DMS79 (cell line): ENCODE measurements around the gene GUCY2C.

Source experiments
- DNase-seq: peaks from one replicate; lab custom pipeline; 2025; lab: John Stamatoyannopoulos, UW

The GUCY2C gene

DNA sequence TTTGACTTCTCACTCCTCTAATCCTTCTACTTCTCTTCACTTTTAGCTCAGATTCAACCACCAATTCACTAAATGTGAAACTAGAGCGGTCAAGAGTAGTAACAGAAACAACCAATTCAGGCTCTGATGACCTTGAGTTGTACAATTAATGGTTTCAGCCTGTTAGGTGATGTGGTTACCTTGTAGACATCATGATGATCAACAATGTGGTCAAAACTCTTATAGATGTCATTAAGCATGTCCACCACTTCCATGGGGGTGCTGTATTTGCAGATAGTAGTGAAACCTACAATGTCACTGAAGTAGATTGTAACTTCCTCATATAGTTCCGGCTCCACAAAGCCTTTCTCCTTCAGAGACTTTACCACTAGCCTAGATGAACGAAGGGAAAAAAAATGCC is 74.6 kb downstream of the GUCY2C start:
- DNase-seq = no peak

- DNase-seq = no peak
Measured at GRCh38 chr12:14619741-14620501, 76.5 kb downstream of the GUCY2C start.

- DNase-seq = no peak
Measured at GRCh38 chr12:14618983-14619382, 77.4 kb downstream of the GUCY2C start.

- DNase-seq = no peak
Measured at GRCh38 chr12:14614704-14615121, 81.7 kb downstream of the GUCY2C start.

DNA sequence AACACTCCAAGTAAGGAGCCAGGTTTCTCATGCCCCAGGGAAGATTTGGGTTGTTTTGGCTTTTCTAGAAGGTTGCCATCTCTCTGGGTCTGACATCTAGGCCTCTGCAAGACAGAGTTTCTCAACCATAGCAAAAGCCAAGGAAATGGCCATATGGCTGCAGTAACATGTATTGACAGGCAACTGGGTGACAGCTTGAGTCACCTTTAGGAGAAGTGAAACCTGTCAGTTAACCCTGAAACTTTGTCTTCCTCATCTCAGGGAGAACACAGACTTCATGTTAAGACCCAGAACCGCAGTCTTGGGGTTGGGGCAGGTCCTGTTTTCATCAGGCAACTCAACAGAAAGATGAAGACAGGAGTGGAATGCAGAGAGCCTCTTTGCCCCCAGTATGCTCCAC is 82.7 kb downstream of the GUCY2C start:
- DNase-seq = no peak

GRCh38 chr12:14612898-14613445 is 83.4 kb downstream of the GUCY2C start:
- peak; percentile 41 for DNase-seq

DNA sequence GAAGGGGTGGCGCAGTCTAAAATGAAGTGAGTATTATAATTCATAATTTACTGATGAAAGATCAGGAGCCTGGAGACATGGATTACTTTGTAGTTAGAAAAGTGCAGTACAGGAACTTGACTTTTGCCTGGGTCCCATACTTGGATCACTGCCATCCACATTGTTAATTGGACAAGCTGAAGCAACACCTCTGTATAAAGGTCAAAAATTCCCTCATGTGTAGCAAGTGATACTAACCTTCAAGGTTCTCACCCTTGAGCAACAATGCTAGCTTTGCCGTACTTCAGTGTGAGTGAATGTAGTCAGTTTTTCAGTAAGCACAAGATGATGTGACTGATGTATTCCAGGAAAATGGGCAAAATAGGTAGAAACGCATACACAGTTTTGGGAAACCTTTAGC is 84.1 kb downstream of the GUCY2C start:
- DNase-seq = no peak

- DNase-seq = no peak
Measured at GRCh38 chr12:14611640-14612203, 84.7 kb downstream of the GUCY2C start.

GRCh38 chr12:14607568-14607967 is 88.8 kb downstream of the GUCY2C start:
- DNase-seq = no peak

- DNase-seq = no peak
Measured at GRCh38 chr12:14605401-14605989, 90.9 kb downstream of the GUCY2C start.

DNA sequence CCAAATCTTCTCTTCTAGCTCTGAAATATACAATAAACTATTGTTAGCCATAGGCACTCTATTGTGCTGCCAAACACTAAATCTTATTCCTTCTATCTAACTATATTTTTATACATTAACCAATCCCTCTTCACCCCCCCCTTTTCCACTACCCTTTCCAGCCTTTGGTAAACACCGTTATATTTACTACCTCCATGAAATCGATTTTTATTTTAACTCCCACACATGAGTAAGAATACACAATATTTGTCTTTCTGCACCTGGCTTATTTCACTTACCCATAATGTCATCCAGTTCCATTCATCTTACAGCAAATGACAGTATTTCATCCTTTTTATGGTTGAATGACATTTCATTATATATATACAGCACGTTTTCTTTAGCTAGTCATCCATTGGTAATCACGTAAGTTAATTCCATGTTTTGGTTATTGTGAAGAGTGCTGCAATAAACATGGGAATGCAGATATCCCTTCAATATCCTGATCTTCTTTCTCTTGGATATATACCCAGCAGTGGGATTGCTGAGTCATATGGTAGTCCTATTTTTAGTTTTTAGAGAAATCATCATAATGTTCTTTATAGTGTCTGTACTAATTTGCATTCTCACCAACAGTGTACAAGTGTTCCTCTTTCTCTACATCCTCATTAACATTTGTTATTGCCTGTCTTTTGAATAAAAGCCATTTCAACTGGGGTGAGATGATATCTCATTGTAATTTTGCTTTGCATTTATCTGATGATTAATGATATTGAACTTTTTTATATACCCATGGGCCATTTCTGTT is 94.5 kb downstream of the GUCY2C start:
- no peak for DNase-seq

DNA sequence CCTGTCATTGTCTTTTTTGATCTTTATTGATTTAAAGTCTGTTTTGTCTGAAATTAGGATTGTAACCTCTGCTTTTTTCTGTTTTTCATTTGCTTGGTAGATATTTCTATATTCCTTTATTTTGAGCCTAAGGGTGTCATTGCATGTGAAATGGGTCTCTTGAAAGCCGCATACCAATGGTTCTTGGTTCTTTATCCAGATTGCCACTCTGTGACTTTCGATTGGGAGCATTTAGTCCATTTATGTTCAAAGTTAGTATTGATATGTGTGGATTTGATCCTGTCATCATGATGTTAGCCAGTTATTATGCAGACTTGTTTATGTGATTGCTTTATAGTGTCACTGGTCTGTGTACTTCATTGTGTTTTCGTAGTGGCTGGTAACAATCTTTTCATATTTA is 98.9 kb downstream of the GUCY2C start:
- no peak for DNase-seq

- DNase-seq = no peak
Measured at GRCh38 chr12:14591719-14592118, 104.7 kb downstream of the GUCY2C start.

DNA sequence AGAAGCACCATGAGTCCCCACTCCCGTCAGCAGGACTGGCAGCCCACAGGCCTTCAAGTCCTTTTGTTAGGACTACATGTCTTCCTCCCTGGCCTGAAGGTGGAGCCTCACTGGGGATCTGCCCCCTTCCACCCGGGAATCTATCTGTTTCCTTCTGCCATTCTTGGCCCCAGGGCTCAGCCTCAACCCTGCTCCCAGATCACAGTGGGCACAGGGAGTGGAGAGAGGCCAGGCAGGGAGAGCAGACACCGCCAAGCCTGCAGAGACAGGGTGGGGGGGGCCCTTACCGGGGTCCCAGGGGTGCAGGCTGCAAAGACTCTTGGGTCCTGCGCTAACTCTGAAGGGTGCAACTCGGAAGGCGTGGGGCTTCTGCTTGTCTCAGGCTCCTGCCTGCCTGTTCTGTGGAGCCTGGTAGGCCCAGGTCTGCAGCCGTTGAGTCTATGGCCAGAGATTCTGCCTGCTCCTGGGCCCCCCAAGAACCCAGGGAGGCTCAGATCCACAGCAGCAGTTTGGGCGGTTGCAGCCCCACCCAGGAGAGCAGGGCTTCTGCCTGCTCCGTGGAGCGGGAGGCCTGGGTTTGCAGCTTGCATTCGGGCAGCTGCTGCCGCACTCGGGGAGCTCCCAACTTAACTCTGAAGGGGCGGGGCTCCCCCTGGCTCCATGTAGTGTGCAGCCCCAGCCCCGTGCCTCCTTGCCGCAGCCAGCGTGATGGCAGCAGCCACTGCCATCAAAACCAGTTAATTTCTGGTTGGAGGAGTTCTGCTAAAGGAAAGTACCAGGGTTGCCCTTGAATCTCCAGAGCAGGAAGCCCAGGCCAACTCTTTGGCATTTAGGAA is 107.0 kb downstream of the GUCY2C start:
- no peak for DNase-seq

GRCh38 chr12:14588571-14588970 is 107.8 kb downstream of the GUCY2C start:
- no peak for DNase-seq

DNA sequence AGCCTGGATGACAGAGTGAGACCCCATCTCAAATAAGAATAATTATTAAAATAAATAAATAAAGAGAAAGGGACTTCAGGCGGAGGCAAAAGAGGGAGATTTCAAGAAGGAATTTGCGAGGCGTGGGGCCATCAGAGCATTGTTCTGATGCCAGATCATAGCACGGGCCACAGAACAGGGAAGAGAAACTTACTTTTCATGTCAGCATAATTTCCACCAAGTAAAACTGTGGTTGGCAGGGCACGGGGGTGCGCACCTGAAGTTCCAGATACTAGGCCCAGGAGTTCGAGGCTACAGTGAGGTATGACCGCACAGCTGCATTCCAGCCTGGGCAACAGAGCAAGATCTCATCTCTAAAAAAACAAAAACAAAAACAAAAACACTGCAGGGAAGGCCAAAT is 117.8 kb downstream of the GUCY2C start:
- DNase-seq = no peak

DNA sequence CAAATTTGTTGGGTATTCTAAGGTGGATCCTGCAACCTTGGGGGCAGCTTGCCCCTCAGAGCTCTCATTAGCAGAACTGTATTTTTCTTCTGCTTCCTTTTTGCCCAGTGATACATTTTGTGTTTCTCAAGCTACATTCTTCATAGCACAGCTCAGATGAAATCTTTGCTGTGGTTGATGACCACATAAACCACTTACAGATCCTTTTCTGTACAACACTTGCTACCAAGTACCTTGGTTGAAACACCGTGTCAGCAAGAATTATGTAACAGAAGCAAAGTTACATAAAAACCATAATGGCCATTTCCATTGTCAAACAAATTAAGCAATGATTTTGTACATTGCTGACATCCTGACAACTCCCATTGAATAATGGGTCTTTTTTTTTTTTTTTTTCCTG is 119.1 kb downstream of the GUCY2C start:
- DNase-seq = peak; percentile 59

DNA sequence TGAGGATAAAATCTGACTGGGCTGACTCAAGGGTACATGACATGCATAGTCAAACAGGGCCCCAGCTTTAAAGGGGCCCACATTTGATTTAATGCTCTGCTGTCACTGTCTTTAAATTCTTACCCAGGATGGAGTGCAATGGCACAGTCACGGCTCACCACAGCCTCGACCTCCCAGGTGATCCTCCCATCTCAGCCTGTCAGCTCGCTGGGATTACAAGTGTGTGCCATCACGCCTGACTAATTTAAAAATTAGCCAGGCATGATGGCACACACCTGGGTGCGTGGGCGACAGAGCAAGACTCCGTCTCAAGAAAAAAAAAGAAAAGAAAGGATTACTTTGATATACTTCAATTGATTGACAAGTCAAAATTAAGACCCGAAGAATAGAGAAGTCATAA is 119.5 kb downstream of the GUCY2C start:
- DNase-seq = peak; percentile 17

- no peak for DNase-seq
Measured at GRCh38 chr12:14575585-14575984, 120.8 kb downstream of the GUCY2C start.

GRCh38 chr12:14573118-14573517 is 123.3 kb downstream of the GUCY2C start:
- no peak for DNase-seq

DNA sequence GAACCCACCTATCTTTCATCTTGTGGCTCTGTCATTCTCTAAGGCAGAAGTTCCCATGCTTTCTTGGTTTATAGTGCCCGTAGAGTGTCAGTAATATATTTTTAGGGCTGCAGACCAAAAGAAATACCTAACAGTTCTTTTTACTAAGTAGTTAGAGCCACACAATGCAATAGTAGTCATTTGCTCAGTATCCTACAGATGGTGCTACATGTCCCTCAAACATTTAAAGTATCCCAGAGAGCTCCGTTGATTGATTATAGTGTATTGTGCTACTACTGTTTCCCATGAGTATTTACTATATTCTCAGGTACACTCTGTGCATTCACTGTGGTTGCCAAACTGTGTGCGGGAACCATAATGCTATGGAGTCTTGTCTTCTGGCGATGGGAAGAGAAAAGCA is 124.0 kb downstream of the GUCY2C start:
- no peak for DNase-seq

DNA sequence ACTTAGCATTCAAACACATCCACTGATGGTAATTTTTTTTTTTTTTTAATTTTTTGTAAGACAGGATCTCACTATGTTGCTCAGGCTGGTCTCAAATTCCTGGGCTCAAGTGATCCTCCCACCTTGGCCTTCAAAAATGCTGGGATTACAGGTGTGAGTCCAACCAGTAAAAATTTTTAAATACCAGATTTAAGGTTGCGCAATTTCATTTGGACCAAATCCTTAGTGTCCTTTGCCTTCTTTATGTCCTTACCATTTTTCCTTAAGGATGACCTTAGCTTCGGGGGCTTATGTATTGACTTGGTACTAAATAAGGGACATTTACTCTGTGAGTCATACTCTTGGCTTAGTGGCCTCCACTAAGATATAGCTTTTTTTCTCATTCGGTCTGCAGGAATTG is 124.6 kb downstream of the GUCY2C start:
- DNase-seq = no peak
